Kidney glomerular epithelial cell (primary cell): Measurements from ENCODE around the gene FAM174C.

Experiments used
- DNase-seq: peaks from one replicate; lab custom pipeline; 2025; lab: John Stamatoyannopoulos, UW

Gene FAM174C

GRCh38 chr19:1261798-1262622 lies 13.3 kb upstream of the FAM174C start:
- peak; percentile 67 for DNase-seq

DNA sequence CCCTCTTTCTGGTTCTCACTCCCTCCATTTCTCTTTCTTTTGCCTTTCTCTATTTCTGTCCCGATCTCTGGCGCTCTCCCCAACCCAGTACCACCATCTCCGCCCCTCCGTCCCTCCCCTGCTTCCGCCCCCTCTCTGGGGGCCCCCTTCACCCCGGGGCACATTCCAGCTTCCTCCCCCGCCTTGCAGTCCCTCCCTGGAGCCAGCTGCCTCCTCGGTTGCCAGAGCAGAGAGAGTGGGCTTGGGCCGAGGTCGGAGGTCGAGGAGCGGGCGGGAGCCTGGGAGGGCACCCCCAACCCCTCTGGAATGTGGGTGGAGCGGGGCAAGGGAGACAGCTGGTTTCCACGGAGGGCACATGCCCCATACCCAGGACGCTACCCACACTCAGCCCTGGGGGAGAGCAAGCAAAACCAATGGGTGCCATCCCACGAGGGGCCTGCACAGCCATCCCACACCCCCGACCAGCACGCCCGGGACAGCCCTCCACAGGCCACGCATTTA lies 12.7 kb upstream of the FAM174C start:
- DNase-seq, result peak; percentile 53

DNA sequence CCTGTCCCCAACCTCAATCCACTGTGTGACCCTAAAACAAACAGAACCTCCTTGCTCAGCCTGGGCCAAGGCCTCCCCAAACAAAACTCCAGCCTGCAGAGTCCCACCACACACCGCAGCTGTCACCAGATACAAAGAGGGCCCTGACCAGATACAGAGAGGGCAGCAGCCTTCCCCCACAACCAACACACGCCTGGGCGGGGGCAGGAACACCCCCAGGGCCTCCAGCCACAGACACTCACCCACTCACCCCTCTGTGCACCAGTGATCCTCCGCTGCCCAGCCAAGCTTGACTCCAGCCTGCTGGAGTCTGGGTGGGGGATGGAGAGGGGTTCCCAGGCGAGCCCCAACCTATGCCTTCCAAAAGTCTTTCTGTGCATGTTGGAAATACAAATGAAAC lies 12.1 kb upstream of the FAM174C start:
- DNase-seq, result peak; percentile 34

DNA sequence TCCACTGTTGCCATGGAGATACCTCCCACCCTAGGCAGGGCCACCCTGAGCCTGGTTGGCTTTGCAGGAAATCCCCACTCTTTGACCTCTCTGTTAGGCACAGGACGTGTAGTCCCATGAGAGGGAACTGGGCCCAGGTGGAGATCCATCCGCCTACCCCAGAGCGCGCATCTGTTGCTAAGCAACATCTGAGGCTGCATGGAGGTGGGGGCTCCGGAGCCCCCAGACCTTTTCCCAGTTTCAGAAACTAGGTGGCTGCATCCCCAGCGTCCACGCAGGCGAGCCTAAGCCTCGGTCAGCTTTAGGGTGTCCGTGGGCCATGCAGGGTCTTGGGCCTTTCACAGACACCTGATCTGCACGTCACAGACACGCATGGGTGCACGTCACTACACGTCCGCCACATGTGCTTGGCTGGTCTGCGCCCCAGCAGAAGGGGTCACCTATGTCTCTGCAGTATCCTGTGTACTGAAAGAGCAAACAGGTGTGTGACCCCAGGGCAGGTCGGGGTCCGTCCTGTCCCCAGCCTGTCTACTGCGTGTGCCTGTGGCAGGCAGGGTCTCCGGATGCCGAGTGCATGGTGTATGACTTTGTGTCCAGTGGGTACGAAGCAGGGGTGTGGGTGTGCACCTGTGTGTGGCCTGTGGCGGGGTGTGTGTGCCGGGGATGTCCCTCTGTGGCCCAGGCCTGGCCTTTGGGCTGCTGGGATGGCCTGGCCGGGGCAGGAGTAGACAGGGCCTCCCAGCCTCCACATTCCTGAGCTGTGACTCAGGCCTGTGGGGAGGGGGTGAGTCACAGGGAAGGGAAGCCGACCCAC lies 10.3 kb upstream of the FAM174C start:
- DNase-seq, result peak; percentile 37

GRCh38 chr19:1265615-1266128 lies 9.7 kb upstream of the FAM174C start:
- no peak for DNase-seq

- peak; percentile 72 for DNase-seq
Measured at GRCh38 chr19:1266129-1266915, 9.0 kb upstream of the FAM174C start.

DNA sequence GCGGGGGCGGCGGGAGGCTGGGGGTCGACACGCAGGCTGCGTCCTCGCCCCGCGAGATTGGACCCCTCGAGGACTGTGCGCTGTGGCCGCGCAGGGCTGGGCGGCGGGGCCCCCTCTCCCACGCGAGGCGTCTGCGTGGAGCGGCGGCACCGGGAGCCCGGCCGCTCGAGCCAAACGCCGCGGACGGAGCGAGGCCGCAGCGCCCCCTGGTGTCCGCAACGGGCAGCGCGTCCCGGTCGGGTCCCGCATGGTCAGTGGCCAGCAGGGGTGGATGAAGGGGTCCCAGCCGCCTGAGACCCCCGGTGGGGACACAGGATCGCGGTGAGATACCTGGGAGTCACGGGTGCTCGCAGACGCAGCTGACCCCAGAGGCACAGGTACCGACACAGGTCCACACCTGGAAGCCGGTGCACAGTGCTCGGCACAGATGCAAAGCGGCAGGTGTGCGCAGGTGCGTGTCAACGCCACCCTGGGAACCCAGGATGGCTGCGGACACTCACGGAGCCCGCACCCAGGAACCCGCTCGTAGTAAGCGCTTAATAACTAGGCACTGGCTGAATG lies 8.3 kb upstream of the FAM174C start:
- DNase-seq, result no peak

GRCh38 chr19:1267477-1268225 lies 7.7 kb upstream of the FAM174C start:
- no peak for DNase-seq

- no peak for DNase-seq
Measured at GRCh38 chr19:1268226-1269064, 6.9 kb upstream of the FAM174C start.

DNA sequence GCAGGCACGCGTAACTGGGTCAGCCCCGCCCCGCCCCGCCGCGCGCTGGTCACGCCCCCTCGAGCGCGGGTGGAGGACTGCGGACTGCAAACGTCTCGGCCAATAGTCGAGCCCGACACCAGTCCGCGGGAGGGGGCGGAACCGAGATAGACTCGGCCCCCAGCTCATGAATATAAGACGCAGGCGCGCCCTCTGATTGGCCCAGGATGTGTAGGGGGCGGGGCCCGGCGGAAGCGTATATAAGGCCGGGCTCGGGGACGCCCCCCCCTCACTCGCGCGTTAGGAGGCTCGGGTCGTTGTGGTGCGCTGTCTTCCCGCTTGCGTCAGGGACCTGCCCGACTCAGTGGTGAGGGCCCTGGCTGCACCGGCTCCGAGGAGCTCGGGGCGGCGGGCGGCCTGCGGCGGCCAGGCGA lies 6.3 kb upstream of the FAM174C start, which contains the start of gene CIRBP:
Gene CIRBP (plus strand): TSS at position 268 of the 413 bp plus-strand sequence. CDS start 1,602 bp downstream, outside the sequence.
- DNase-seq, result peak; percentile 92

GRCh38 chr19:1269478-1270212 lies 5.7 kb upstream of the FAM174C start:
- DNase-seq, result peak; percentile 74

DNA sequence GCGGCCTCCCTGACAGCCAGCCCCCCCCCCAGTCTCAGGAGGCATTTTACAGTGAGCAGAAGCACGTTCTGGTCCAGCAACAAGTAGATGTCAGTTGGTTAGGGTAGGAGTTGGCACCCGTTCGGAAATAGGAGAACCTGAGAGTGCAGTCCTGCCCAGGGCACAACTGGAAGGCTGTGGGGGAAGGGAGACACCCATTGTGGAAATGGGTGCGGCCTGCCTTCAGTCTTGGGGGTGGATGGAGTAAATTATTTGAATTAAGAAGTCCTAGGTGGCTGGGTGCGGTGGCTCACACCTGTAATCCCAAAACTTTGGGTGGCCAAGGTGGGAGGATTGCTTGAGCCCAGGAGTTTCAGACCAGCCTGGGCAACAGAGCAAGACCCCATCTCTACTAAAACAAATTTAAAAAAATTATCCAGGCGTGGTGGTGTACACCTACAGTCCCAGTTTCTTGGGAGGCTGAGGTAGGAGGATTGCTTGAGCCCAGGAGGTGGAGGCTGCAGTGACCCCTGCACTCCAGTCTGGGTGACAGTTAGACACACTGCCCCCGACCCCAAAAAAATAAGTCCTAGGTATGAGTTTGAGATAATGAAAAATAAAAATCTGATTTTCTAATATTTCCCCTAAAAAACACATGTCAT lies 5.0 kb upstream of the FAM174C start:
- DNase-seq, result no peak

DNA sequence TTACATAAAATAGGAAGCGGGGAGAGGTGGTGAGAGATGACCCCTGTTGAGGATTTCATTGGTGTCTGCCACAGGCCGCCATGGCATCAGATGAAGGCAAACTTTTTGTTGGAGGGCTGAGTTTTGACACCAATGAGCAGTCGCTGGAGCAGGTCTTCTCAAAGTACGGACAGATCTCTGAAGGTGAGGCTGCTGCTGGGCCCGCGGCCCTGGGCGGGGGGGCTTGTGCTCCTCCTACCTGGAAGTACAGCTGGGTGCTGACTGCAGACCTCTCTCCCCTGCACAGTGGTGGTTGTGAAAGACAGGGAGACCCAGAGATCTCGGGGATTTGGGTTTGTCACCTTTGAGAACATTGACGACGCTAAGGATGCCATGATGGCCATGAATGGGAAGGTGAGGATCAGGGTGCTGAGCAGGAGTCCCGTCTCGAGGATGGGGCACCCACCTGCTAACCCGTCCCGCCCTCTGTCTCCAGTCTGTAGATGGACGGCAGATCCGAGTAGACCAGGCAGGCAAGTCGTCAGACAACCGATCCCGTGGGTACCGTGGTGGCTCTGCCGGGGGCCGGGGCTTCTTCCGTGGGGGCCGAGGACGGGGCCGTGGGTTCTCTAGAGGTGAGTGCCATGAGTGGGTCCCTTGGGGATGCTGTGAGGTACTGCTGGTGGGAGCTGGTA lies 4.3 kb upstream of the FAM174C start:
- no peak for DNase-seq

- DNase-seq, result no peak
Measured at GRCh38 chr19:1271528-1272422, 3.6 kb upstream of the FAM174C start.

DNA sequence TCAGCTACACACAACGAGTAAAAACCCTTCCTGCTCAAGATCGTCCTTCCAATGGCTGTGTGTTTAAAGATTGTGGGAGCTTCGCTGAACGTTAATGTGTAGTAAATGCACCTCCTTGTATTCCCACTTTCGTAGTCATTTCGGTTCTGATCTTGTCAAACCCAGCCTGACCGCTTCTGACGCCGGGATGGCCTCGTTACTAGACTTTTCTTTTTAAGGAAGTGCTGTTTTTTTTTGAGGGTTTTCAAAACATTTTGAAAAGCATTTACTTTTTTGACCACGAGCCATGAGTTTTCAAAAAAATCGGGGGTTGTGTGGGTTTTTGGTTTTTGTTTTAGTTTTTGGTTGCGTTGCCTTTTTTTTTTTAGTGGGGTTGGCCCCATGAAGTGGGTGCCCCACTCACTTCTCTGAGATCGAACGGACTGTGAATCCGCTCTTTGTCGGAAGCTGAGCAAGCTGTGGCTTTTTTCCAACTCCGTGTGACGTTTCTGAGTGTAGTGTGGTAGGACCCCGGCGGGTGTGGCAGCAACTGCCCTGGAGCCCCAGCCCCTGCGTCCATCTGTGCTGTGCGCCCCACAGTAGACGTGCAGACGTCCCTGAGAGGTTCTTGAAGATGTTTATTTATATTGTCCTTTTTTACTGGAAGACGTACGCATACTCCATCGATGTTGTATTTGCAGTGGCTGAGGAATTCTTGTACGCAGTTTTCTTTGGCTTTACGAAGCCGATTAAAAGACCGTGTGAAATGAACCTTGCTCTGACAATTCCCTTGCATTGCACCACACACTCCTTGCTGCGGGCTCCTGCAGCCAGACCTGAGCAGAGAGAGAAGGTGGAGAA lies 2.7 kb upstream of the FAM174C start:
- no peak for DNase-seq
